Esophagus squamous epithelium (tissue), 5 donors: ENCODE measurements around the gene TPM2. TPM values are rescaled to one million over a fixed set of nuclear protein-coding genes. Genes with fewer than 3 reads are reported as not detected.

Source experiments
- DNase-seq: peaks from one replicate; lab custom pipeline; 2025; lab: John Stamatoyannopoulos, UW
- H3K27ac ChIP-seq, 4 donors: fragments of 200-600 bp; sonication (generic); one replicate each; pipeline ENCODE4 v1.5.1; 2016 to 2019; ENCODE audit warnings: mild to moderate bottlenecking in 1 of 4
- H3K27me3 ChIP-seq, 4 donors: fragments of 200-600 bp; sonication (generic); 1 replicate in 3 of 4; 2 replicates in 1 of 4; pipeline versions ENCODE4 v1.5.1 to v1.6.0; 2017 to 2021; ENCODE audit warnings: antibody characterized with exemption in 1 of 4
- H3K36me3 ChIP-seq, 3 donors: fragments of 200-600 bp; sonication (generic); one replicate each; pipeline ENCODE4 v1.5.1; 2016 to 2019
- H3K4me1 ChIP-seq, 3 donors: fragments of 200-600 bp; sonication (generic); one replicate each; pipeline ENCODE4 v1.5.1; 2017 to 2019
- H3K4me3 ChIP-seq, 4 donors: fragments of 200-600 bp; sonication (generic); 1 replicate in 3 of 4; 2 replicates in 1 of 4; pipeline ENCODE4 v1.5.1; 2016 to 2019; ENCODE audit warnings: mild to moderate bottlenecking in 2 of 4, moderate library complexity in 1 of 4
- H3K9me3 ChIP-seq, 3 donors: fragments of 200-600 bp; sonication (generic); one replicate each; pipeline ENCODE4 v1.5.1; 2016 to 2019
- CTCF ChIP-seq, 6 experiments: fragments of 450-650 bp in 4 of 6; fragments of 200-600 bp in 2 of 6; sonication (generic) in 2 of 6; IDR thresholded peaks; one replicate each; pipeline ENCODE4 v1.5.1; 2016 to 2019; ENCODE audit warnings: antibody characterized with exemption in 6 of 6, mild to moderate bottlenecking in 4 of 6, moderate library complexity in 4 of 6
- POLR2A ChIP-seq, 4 donors: fragments of 450-650 bp; IDR thresholded peaks; one replicate each; pipeline ENCODE4 v1.6.1; 2017; ENCODE audit warnings: antibody characterized with exemption in 4 of 4, mild to moderate bottlenecking in 4 of 4, moderate library complexity in 3 of 4
- WGBS, 2 donors: methylation state at CpG; one replicate each; pipeline ENCODE4 v1.1.5; 2018; 5-methylcytosine and 5-hydroxymethylcytosine counted together
- intact Hi-C: fragments of 100-400 bp; cut with DNase I; formaldehyde crosslinking; loops from one replicate; pipeline ENCODE4 v1.15.0; 2022
- total RNA-seq, 4 donors: library from RNA; depleted of rRNA; stranded (reverse); fragments of >200 nt; gene quantifications; one replicate each; pipeline ENCODE4 v1.1.0, GENCODE V29; 2016
- donor health status: DM: yes; HTN: yes; CAD: no.

Gene TPM2
- total RNA-seq, 4 donors from 2014 or later: 80.8 to 1,148 (median 217) TPM

- no peak for DNase-seq
- 50 to 59% methylated on average over 3 to 5 of the region's 5 CpGs for WGBS, 2 donors
- Histone ChIP-seq H3K27ac (peak overlapping the region; percentile 70 to 100 (median 96)), H3K4me3 (peak overlapping the region in 3 of 4 donors; percentile 69 to 91 (median 83)), H3K9me3 (no peaks in the 10 kb centered on the region), H3K4me1 (peaks cover 6 to 65% (median 32%) of the 10 kb centered on the region in 3 donors), H3K27me3 (no peaks in the 10 kb centered on the region), H3K36me3 (peaks cover 24 to 49% (median 28%) of the 10 kb centered on the region in 3 donors)
- intact Hi-C loops: no loop called here
- TF ChIP-seq CTCF (IDR thresholded peaks at IDR 0.05) (no peak), POLR2A (IDR thresholded peaks at IDR 0.05) (no peak)
Observed at GRCh38 chr9:35727676-35728040, 37.9 kb upstream of the TPM2 start.

- WGBS, 2 donors: 46 to 54% methylated on average over 2 to 3 of the region's 3 CpGs
- H3K4me3 ChIP-seq: peak overlapping the region in 2 of 4 donors; percentile 83 to 91
- H3K27ac ChIP-seq: peak overlapping the region; percentile 70 to 100 (median 96)
- H3K27me3 ChIP-seq: no peaks in the 10 kb centered on the region
- TF ChIP-seq POLR2A (IDR thresholded peaks at IDR 0.05) (peak in 1 of 4 donors; percentile 21), CTCF (IDR thresholded peaks at IDR 0.05) (peak in 1 of 6 experiments; percentile 7)
- DNase-seq: no peak
- intact Hi-C loops: no loop called here
- peaks cover 6 to 63% (median 32%) of the 10 kb centered on the region in 3 donors for H3K4me1 ChIP-seq
- no peaks in the 10 kb centered on the region for H3K9me3 ChIP-seq
- peaks cover 31 to 56% (median 34%) of the 10 kb centered on the region in 3 donors for H3K36me3 ChIP-seq
Observed at GRCh38 chr9:35726931-35727330, 37.2 kb upstream of the TPM2 start.

GRCh38 chr9:35725362-35725761 lies 35.6 kb upstream of the TPM2 start:
- peaks cover 6 to 51% (median 26%) of the 10 kb centered on the region in 3 donors for H3K4me1 ChIP-seq
- H3K9me3 ChIP-seq: no peaks in the 10 kb centered on the region
- intact Hi-C loops: no loop called here
- 86 to 90% methylated on average over 9 to 11 of the region's 11 CpGs for WGBS, 2 donors
- no peaks in the 10 kb centered on the region for H3K27me3 ChIP-seq
- peaks cover 42 to 72% (median 47%) of the 10 kb centered on the region in 3 donors for H3K36me3 ChIP-seq
- peak overlapping the region in 2 of 4 donors; percentile 95 to 98 for H3K27ac ChIP-seq
- no peak for DNase-seq
- H3K4me3 ChIP-seq: no peak overlapping the region
- TF ChIP-seq CTCF (IDR thresholded peaks at IDR 0.05) (no peak), POLR2A (IDR thresholded peaks at IDR 0.05) (no peak)

GRCh38 chr9:35723908-35724307 lies 34.2 kb upstream of the TPM2 start:
- Histone ChIP-seq H3K9me3 (no peaks in the 10 kb centered on the region), H3K4me3 (no peak overlapping the region), H3K4me1 (peaks cover 6 to 37% (median 14%) of the 10 kb centered on the region in 3 donors), H3K27me3 (no peaks in the 10 kb centered on the region), H3K36me3 (peaks cover 56 to 87% (median 61%) of the 10 kb centered on the region in 3 donors), H3K27ac (peak overlapping the region in 1 of 4 donors; percentile 17)
- intact Hi-C loops: no loop called here
- WGBS, 2 donors: 91 to 94% methylated on average over 8 of the region's 8 CpGs
- no peak for TF ChIP-seq CTCF (IDR thresholded peaks at IDR 0.05)
- no peak for TF ChIP-seq POLR2A (IDR thresholded peaks at IDR 0.05)
- no peak for DNase-seq

- intact Hi-C loops: no loop called here
- H3K4me3 ChIP-seq: no peak overlapping the region
- 78 to 90% methylated on average over 2 of the region's 2 CpGs for WGBS, 2 donors
- no peaks in the 10 kb centered on the region for H3K9me3 ChIP-seq
- H3K4me1 ChIP-seq: peaks cover 6 to 32% (median 9%) of the 10 kb centered on the region in 3 donors
- no peak for DNase-seq
- no peaks in the 10 kb centered on the region for H3K27me3 ChIP-seq
- H3K36me3 ChIP-seq: peaks cover 60 to 90% (median 66%) of the 10 kb centered on the region in 3 donors
- TF ChIP-seq CTCF (IDR thresholded peaks at IDR 0.05): no peak
- no peak for TF ChIP-seq POLR2A (IDR thresholded peaks at IDR 0.05)
- H3K27ac ChIP-seq: no peak overlapping the region
Observed at GRCh38 chr9:35723426-35723825, 33.7 kb upstream of the TPM2 start.
